ENCODE measurements around the gene SLC6A5. TPM values are rescaled to one million over a fixed set of nuclear protein-coding genes. Genes with fewer than 3 reads are reported as not detected.

SLC6A5 gene
- total RNA-seq, 6 donors from 2014 or later: not detected

DNA sequence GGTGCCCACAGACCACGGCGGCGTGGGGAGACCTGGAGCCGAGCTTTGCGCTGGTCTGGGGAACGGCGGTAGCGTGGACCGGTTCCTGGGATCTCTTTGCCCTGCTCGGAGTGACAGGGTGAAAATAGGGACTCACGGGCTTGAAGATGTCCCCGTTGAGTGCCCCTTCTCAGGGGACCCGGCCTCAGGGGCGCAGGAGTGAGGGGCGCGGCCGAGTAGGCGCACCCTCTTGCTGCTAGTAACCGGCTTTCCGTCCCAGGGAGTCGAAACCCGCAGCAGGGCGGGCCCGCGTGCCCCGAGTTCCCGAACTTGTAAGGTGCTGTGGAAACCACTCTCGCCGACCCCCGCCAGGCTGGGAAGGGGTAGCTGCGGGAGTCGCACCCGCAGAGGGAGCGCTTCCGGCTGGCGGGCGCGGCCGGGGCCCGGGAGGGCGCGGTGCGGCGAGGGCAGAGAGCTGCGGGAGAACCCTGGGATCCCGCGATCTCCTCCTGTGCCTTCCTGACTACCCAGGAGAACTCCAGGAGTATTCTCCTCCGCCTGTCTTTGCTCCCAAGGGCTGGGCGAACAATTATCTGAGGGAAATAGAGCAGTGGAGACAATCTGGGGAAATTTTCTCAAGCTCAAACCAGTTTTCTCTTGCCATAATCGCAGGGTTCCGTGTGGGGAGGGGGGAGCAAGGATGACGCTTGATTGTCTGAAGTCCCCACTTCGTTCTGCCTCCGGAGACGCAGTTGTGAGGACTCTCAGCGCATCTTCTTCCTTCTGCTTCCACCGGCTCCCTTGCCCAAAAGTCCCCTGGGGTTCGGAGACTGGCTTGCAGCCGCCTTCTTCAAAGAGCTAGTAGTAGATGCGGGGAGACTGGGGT is 70.6 kb downstream of the SLC6A5 start:
- DNase-seq (peak in 1 of 2 donors; percentile 85), ATAC-seq (ENCODE audit: low FRiP score in 2 of 2) (no peak)
- H3K27ac ChIP-seq: no peak overlapping the region
- H3K9me3 ChIP-seq: no peaks in the 10 kb centered on the region
- TF ChIP-seq POLR2AphosphoS5 (IDR thresholded peaks at IDR 0.05): no peak
- no peak for TF ChIP-seq POLR2A (IDR thresholded peaks at IDR 0.05)
- TF ChIP-seq, protein P1, sequence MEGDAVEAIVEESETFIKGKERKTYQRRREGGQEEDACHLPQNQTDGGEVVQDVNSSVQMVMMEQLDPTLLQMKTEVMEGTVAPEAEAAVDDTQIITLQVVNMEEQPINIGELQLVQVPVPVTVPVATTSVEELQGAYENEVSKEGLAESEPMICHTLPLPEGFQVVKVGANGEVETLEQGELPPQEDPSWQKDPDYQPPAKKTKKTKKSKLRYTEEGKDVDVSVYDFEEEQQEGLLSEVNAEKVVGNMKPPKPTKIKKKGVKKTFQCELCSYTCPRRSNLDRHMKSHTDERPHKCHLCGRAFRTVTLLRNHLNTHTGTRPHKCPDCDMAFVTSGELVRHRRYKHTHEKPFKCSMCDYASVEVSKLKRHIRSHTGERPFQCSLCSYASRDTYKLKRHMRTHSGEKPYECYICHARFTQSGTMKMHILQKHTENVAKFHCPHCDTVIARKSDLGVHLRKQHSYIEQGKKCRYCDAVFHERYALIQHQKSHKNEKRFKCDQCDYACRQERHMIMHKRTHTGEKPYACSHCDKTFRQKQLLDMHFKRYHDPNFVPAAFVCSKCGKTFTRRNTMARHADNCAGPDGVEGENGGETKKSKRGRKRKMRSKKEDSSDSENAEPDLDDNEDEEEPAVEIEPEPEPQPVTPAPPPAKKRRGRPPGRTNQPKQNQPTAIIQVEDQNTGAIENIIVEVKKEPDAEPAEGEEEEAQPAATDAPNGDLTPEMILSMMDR (IDR thresholded peaks at IDR 0.05): no peak
- TF ChIP-seq EP300 (IDR thresholded peaks at IDR 0.05): no peak
- H3K4me1 ChIP-seq: peaks cover 2 to 23% (median 10%) of the 10 kb centered on the region in 4 donors
- peak overlapping the region in 2 of 4 donors; percentile 10 to 19 for H3K4me3 ChIP-seq
- 3 to 4% methylated on average over 24 to 47 of the region's 60 CpGs for WGBS, 2 donors
- peaks cover 0 to 20% (median 9%) of the 10 kb centered on the region in 4 donors for H3K27me3 ChIP-seq
- H3K36me3 ChIP-seq: no peaks in the 10 kb centered on the region

DNA sequence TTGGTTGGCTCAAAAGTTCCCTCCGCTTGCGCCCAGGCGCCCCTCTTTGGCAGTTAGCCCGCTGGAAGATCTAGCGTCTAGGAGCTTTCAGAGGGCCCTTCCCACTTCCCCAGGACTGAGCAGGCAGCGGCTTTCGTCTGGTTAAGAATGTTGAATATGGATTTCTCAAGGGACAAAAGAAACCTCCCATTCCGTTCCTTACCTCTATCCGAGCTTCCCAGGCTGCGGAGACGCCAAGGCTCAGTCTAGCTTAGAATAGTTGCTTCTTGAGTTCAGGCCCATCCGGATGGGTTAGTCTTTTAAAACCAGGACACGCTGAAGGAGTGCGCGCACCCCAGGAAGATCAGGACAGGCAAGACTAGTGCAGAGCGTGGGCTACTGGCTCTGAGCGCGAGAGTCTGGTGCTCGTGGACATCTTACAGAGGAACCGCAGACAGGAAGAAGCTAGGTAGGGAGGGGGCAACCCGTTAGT is 71.6 kb downstream of the SLC6A5 start:
- WGBS, 2 donors: 5 to 12% methylated on average over 12 to 21 of the region's 21 CpGs
- ATAC-seq (ENCODE audit: low FRiP score in 2 of 2) (peak in 1 of 2 donors; percentile 18), DNase-seq (peak in 1 of 2 donors; percentile 4)
- no peaks in the 10 kb centered on the region for H3K36me3 ChIP-seq
- TF ChIP-seq POLR2A (IDR thresholded peaks at IDR 0.05): no peak
- no peak for TF ChIP-seq POLR2AphosphoS5 (IDR thresholded peaks at IDR 0.05)
- TF ChIP-seq, protein P1 (IDR thresholded peaks at IDR 0.05): no peak
- no peak for TF ChIP-seq EP300 (IDR thresholded peaks at IDR 0.05)
- H3K27ac ChIP-seq: no peak overlapping the region
- no peaks in the 10 kb centered on the region for H3K9me3 ChIP-seq
- H3K27me3 ChIP-seq: peaks cover 0 to 20% (median 9%) of the 10 kb centered on the region in 4 donors
- peaks cover 2 to 23% (median 10%) of the 10 kb centered on the region in 4 donors for H3K4me1 ChIP-seq
- no peak overlapping the region for H3K4me3 ChIP-seq

DNA sequence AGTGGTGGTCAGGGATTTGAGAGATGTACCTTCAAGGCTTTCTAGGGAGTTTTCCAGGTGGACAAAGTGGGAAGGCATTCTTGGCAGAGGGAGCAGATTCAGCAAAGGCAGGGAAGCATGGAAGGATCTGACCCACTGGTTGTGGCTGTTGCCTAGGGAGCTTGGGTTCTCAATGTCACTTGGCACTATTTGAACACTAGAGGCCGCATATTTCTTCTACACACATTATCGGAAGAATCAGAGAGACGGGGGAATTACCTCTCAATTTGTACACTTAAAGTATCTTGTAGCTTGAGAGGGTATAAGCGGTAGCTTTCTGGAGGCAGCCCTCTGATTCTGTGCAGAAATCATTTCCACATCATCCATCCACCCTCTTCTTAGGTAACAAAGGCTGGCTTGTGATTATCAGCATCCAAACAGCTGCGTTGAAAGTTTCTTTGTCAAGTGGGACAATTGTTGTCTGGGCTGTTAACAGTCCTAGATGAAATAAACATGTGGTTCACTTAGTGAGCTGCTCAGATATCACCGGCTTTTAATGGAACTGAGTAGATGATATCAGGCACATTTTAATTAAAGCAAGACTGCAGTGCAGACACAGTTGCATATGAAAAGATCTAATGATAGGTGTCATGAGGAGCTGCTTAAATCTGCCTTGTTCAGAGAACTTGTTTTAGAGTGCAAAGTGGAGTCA is 72.6 kb downstream of the SLC6A5 start:
- Histone ChIP-seq H3K4me3 (no peak overlapping the region), H3K27me3 (peaks cover 0 to 20% (median 9%) of the 10 kb centered on the region in 4 donors), H3K4me1 (peaks cover 2 to 23% (median 10%) of the 10 kb centered on the region in 4 donors), H3K9me3 (no peaks in the 10 kb centered on the region), H3K27ac (no peak overlapping the region), H3K36me3 (no peaks in the 10 kb centered on the region)
- ATAC-seq (ENCODE audit: low FRiP score in 2 of 2): no peak
- no peak for DNase-seq
- WGBS, 2 donors: 19 to 30% methylated on average over 6 of the region's 6 CpGs
- TF ChIP-seq, protein P1 (IDR thresholded peaks at IDR 0.05): no peak
- no peak for TF ChIP-seq EP300 (IDR thresholded peaks at IDR 0.05)
- no peak for TF ChIP-seq POLR2AphosphoS5 (IDR thresholded peaks at IDR 0.05)
- no peak for TF ChIP-seq POLR2A (IDR thresholded peaks at IDR 0.05)

DNA sequence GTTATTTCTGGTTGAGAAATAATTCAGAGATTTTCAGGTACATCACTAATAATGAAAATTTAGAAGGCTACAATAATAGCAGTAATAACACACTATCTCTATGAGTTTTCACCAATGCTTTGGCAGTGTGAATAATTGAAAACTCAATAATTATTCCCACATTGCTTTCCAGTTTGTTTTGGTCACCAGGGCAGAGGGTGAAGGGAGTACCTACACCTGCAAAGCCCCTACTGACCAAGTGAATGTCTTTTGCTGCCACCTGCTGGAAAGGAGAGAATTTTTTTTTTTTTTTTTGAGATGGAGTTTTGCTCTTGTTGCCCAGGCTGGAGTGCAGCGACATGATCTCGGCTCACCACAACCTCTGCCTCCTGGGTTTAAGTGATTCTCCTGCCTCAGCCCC is 73.2 kb downstream of the SLC6A5 start:
- H3K4me3 ChIP-seq: no peak overlapping the region
- H3K27me3 ChIP-seq: peaks cover 0 to 20% (median 9%) of the 10 kb centered on the region in 4 donors
- 20 to 30% methylated on average over 1 to 2 of the region's 2 CpGs for WGBS, 2 donors
- no peak for DNase-seq
- no peak for TF ChIP-seq POLR2A (IDR thresholded peaks at IDR 0.05)
- TF ChIP-seq POLR2AphosphoS5 (IDR thresholded peaks at IDR 0.05): no peak
- TF ChIP-seq EP300 (IDR thresholded peaks at IDR 0.05): no peak
- ATAC-seq (ENCODE audit: low FRiP score in 2 of 2): no peak
- H3K27ac ChIP-seq: no peak overlapping the region
- H3K36me3 ChIP-seq: no peaks in the 10 kb centered on the region
- peaks cover 2 to 23% (median 10%) of the 10 kb centered on the region in 4 donors for H3K4me1 ChIP-seq
- H3K9me3 ChIP-seq: no peaks in the 10 kb centered on the region

DNA sequence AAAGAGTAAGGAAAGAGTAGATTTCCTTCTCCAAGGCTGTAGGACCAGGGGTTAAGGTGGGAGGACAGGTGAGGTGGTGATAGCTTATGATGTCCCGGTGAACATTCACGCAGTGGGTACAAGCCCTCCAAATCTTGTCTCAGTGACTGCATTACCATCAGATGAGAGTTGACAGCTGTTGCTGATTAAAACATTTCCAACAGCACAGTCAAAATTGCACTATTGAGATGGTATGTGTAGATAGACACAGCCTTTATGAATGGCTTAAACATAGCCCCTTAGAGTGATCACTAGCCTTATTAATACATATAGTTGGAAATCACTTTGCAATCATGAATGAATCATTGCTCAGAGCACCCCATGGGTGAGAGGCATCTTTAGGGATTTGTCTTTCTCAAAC is 77.2 kb downstream of the SLC6A5 start:
- Histone ChIP-seq H3K27me3 (no peaks in the 10 kb centered on the region), H3K9me3 (no peaks in the 10 kb centered on the region), H3K27ac (no peak overlapping the region), H3K36me3 (no peaks in the 10 kb centered on the region), H3K4me3 (no peak overlapping the region), H3K4me1 (no peaks in the 10 kb centered on the region)
- ATAC-seq (ENCODE audit: low FRiP score in 2 of 2): no peak
- WGBS, 2 donors: 78 to 88% methylated on average over 2 of the region's 2 CpGs
- no peak for DNase-seq
- TF ChIP-seq POLR2A (IDR thresholded peaks at IDR 0.05) (no peak), POLR2AphosphoS5 (IDR thresholded peaks at IDR 0.05) (no peak), EP300 (IDR thresholded peaks at IDR 0.05) (no peak)
- TF ChIP-seq, protein P1 (IDR thresholded peaks at IDR 0.05): no peak
